HG03565 (cell line): ENCODE results near the gene TSTD2.
"Not testable (repeated sequence)": the region's sequence is repeated elsewhere in the genome, so short reads cannot be mapped to it uniquely, and the experiment has no call there.

ENCODE experiments used
- ATAC-seq: cut with Tn5 transposase; IDR thresholded peaks from one replicate; pipeline ENCODE4 v1.9.1; 2021; ENCODE audit warnings: mild to moderate bottlenecking, moderate library complexity; ENCODE audit not compliant: unreplicated experiment

The TSTD2 gene

GRCh38 chr9:97632248-97632984 is 752 bp downstream of the TSTD2 start:
- no peak for ATAC-seq

GRCh38 chr9:97630591-97630990 is 2.6 kb downstream of the TSTD2 start:
- no peak for ATAC-seq

GRCh38 chr9:97629156-97629555 is 4.0 kb downstream of the TSTD2 start:
- no peak for ATAC-seq

- ATAC-seq = no peak
Observed at GRCh38 chr9:97628668-97629067, 4.5 kb downstream of the TSTD2 start.

- ATAC-seq = no peak
Observed at GRCh38 chr9:97627624-97628023, 5.5 kb downstream of the TSTD2 start.

GRCh38 chr9:97625620-97626019 is 7.5 kb downstream of the TSTD2 start:
- ATAC-seq = no peak

- no peak for ATAC-seq
Observed at GRCh38 chr9:97623946-97624345, 9.2 kb downstream of the TSTD2 start.

GRCh38 chr9:97622483-97622882 is 10.7 kb downstream of the TSTD2 start:
- ATAC-seq = not testable (repeated sequence)

- ATAC-seq = not testable (repeated sequence)
Observed at GRCh38 chr9:97620063-97620462, 13.1 kb downstream of the TSTD2 start.

GRCh38 chr9:97617939-97618416 is 15.2 kb downstream of the TSTD2 start:
- peak; percentile 53 for ATAC-seq

GRCh38 chr9:97615439-97616072 is 17.6 kb downstream of the TSTD2 start:
- no peak for ATAC-seq

GRCh38 chr9:97604901-97605645 is 28.1 kb downstream of the TSTD2 start:
- ATAC-seq = no peak

- ATAC-seq = no peak
Observed at GRCh38 chr9:97602430-97602829, 30.7 kb downstream of the TSTD2 start.

GRCh38 chr9:97601228-97601898 is 31.8 kb downstream of the TSTD2 start:
- no peak for ATAC-seq

- no peak for ATAC-seq
Observed at GRCh38 chr9:97600531-97601227, 32.5 kb downstream of the TSTD2 start.

GRCh38 chr9:97599314-97599846 is 33.8 kb downstream of the TSTD2 start:
- ATAC-seq = no peak

GRCh38 chr9:97598461-97599288 is 34.5 kb downstream of the TSTD2 start:
- ATAC-seq = peak; percentile 84

GRCh38 chr9:97596906-97597305 is 36.3 kb downstream of the TSTD2 start:
- ATAC-seq = no peak

- ATAC-seq = no peak
Observed at GRCh38 chr9:97594381-97594921, 38.7 kb downstream of the TSTD2 start.
